ENCODE results near the gene TXNRD1. TPM values are rescaled to one million over a fixed set of nuclear protein-coding genes. Genes with fewer than 3 reads are reported as not detected.

The TXNRD1 gene
- total RNA-seq, 1 donor from 2014 or later: 176 TPM

GRCh38 chr12:104290320-104290719 lies 74.7 kb downstream of the TXNRD1 start:
- H3K36me3 Mint-ChIP-seq (ENCODE audit: low read depth, unreplicated experiment): peaks cover 3% of the 10 kb centered on the region
- no peak overlapping the region for H3K4me2 ChIP-seq (ENCODE audit: low read length)
- H3K79me2 ChIP-seq (ENCODE audit: insufficient read depth, low read length): peaks cover 82% of the 10 kb centered on the region

GRCh38 chr12:104290855-104291254 lies 75.3 kb downstream of the TXNRD1 start:
- no peak overlapping the region for H3K4me2 ChIP-seq (ENCODE audit: low read length)
- peaks cover 28% of the 10 kb centered on the region for H3K36me3 ChIP-seq (ENCODE audit: insufficient read depth, low read length)
- DNase-seq (ENCODE audit: low read depth) (no peak), FAIRE-seq (no peak)
- peaks cover 73% of the 10 kb centered on the region for H4K20me1 ChIP-seq (ENCODE audit: insufficient read depth, low read length)
- no peak overlapping the region for H3K9ac ChIP-seq (ENCODE audit: low read length)
- peaks cover 87% of the 10 kb centered on the region for H3K79me2 ChIP-seq (ENCODE audit: insufficient read depth, low read length)
- Mint-ChIP-seq H3K27ac (ENCODE audit: unreplicated experiment) (no peak overlapping the region), H3K36me3 (ENCODE audit: low read depth, unreplicated experiment) (peaks cover 3% of the 10 kb centered on the region), H3K4me3 (ENCODE audit: unreplicated experiment) (peak overlapping the region; percentile 46), H3K27me3 (ENCODE audit: low read depth, unreplicated experiment) (no peaks in the 10 kb centered on the region), H3K4me1 (ENCODE audit: low read depth, unreplicated experiment) (peaks cover 11% of the 10 kb centered on the region), H3K9me3 (ENCODE audit: unreplicated experiment) (no peaks in the 10 kb centered on the region)
- H3K4me1 ChIP-seq (ENCODE audit: insufficient read depth, low read length): peaks cover 16% of the 10 kb centered on the region
- no peaks in the 10 kb centered on the region for H3K9me3 ChIP-seq (ENCODE audit: insufficient read depth, low read depth, low read length)
- TF ChIP-seq EZH2 (IDR thresholded peaks at IDR 0.05; ENCODE audit: insufficient read depth, low read length) (no peak), CTCF (IDR thresholded peaks at IDR 0.05; ENCODE audit: insufficient read depth, low read depth, low read length) (no peak)
- no peak overlapping the region for H3K4me3 ChIP-seq (ENCODE audit: insufficient read depth, low read depth, low read length)
- no peaks in the 10 kb centered on the region for H3K27me3 ChIP-seq (ENCODE audit: insufficient read depth, low read length)
- no peak overlapping the region for H2AFZ ChIP-seq (ENCODE audit: low read depth, low read length)
- H3K27ac ChIP-seq (ENCODE audit: low read depth, low read length): no peak overlapping the region

More at GRCh38 chr12:104290320-104290719, 74.7 kb downstream of the TXNRD1 start:
- no peak for TF ChIP-seq CTCF (IDR thresholded peaks at IDR 0.05; ENCODE audit: insufficient read depth, low read depth, low read length)
- no peak for TF ChIP-seq EZH2 (IDR thresholded peaks at IDR 0.05; ENCODE audit: insufficient read depth, low read length)
- H3K36me3 ChIP-seq (ENCODE audit: insufficient read depth, low read length): peaks cover 22% of the 10 kb centered on the region
- H4K20me1 ChIP-seq (ENCODE audit: insufficient read depth, low read length): peaks cover 68% of the 10 kb centered on the region
- H3K9me3 Mint-ChIP-seq (ENCODE audit: unreplicated experiment): no peaks in the 10 kb centered on the region
- no peak overlapping the region for H2AFZ ChIP-seq (ENCODE audit: low read depth, low read length)
- peak overlapping the region; percentile 14 for H3K4me3 Mint-ChIP-seq (ENCODE audit: unreplicated experiment)
- FAIRE-seq (no peak), DNase-seq (ENCODE audit: low read depth) (no peak)
- no peak overlapping the region for H3K27ac Mint-ChIP-seq (ENCODE audit: unreplicated experiment)
- H3K4me1 ChIP-seq (ENCODE audit: insufficient read depth, low read length): peaks cover 22% of the 10 kb centered on the region
- H3K4me3 ChIP-seq (ENCODE audit: insufficient read depth, low read depth, low read length): no peak overlapping the region
- no peak overlapping the region for H3K9ac ChIP-seq (ENCODE audit: low read length)
- H3K9me3 ChIP-seq (ENCODE audit: insufficient read depth, low read depth, low read length): no peaks in the 10 kb centered on the region
- H3K27ac ChIP-seq (ENCODE audit: low read depth, low read length): no peak overlapping the region
- H3K27me3 ChIP-seq (ENCODE audit: insufficient read depth, low read length): no peaks in the 10 kb centered on the region
- no peaks in the 10 kb centered on the region for H3K27me3 Mint-ChIP-seq (ENCODE audit: low read depth, unreplicated experiment)
- H3K4me1 Mint-ChIP-seq (ENCODE audit: low read depth, unreplicated experiment): peaks cover 16% of the 10 kb centered on the region

GRCh38 chr12:104291867-104292524 lies 76.4 kb downstream of the TXNRD1 start:
- TF ChIP-seq EZH2 (IDR thresholded peaks at IDR 0.05; ENCODE audit: insufficient read depth, low read length) (no peak), CTCF (IDR thresholded peaks at IDR 0.05; ENCODE audit: insufficient read depth, low read depth, low read length) (no peak)
- no peaks in the 10 kb centered on the region for H3K27me3 Mint-ChIP-seq (ENCODE audit: low read depth, unreplicated experiment)
- no peak for FAIRE-seq
- no peak overlapping the region for H3K4me3 Mint-ChIP-seq (ENCODE audit: unreplicated experiment)
- no peak overlapping the region for H3K27ac Mint-ChIP-seq (ENCODE audit: unreplicated experiment)
- no peak overlapping the region for H3K4me2 ChIP-seq (ENCODE audit: low read length)
- peaks cover 8% of the 10 kb centered on the region for H3K4me1 ChIP-seq (ENCODE audit: insufficient read depth, low read length)
- no peak overlapping the region for H3K9ac ChIP-seq (ENCODE audit: low read length)
- H2AFZ ChIP-seq (ENCODE audit: low read depth, low read length): no peak overlapping the region
- H4K20me1 ChIP-seq (ENCODE audit: insufficient read depth, low read length): peaks cover 85% of the 10 kb centered on the region
- peaks cover 3% of the 10 kb centered on the region for H3K36me3 Mint-ChIP-seq (ENCODE audit: low read depth, unreplicated experiment)
- H3K9me3 Mint-ChIP-seq (ENCODE audit: unreplicated experiment): no peaks in the 10 kb centered on the region
- H3K79me2 ChIP-seq (ENCODE audit: insufficient read depth, low read length): peaks cover 96% of the 10 kb centered on the region
- peaks cover 35% of the 10 kb centered on the region for H3K36me3 ChIP-seq (ENCODE audit: insufficient read depth, low read length)
- no peak for DNase-seq (ENCODE audit: low read depth)
- peaks cover 3% of the 10 kb centered on the region for H3K4me1 Mint-ChIP-seq (ENCODE audit: low read depth, unreplicated experiment)
- H3K27me3 ChIP-seq (ENCODE audit: insufficient read depth, low read length): no peaks in the 10 kb centered on the region
- H3K4me3 ChIP-seq (ENCODE audit: insufficient read depth, low read depth, low read length): no peak overlapping the region
- no peaks in the 10 kb centered on the region for H3K9me3 ChIP-seq (ENCODE audit: insufficient read depth, low read depth, low read length)
- H3K27ac ChIP-seq (ENCODE audit: low read depth, low read length): no peak overlapping the region

Data from astrocyte (in vitro differentiated cells and primary cell).